COLO668 (cell line): Measurements from ENCODE around the gene GOLGA2.
A peak's percentile ranks its signal among the peaks of the same experiment; 100 is the strongest.
"Not testable (repeated sequence)": the region's sequence is repeated elsewhere in the genome, so short reads cannot be mapped to it uniquely, and the experiment has no call there.

ENCODE experiments used
- DNase-seq: peaks from one replicate; lab custom pipeline; 2025; ENCODE audit not compliant: unreplicated experiment; lab: John Stamatoyannopoulos, UW

The GOLGA2 gene

GRCh38 chr9:128243215-128244018 is 32.4 kb downstream of the GOLGA2 start:
- no peak for DNase-seq

DNA sequence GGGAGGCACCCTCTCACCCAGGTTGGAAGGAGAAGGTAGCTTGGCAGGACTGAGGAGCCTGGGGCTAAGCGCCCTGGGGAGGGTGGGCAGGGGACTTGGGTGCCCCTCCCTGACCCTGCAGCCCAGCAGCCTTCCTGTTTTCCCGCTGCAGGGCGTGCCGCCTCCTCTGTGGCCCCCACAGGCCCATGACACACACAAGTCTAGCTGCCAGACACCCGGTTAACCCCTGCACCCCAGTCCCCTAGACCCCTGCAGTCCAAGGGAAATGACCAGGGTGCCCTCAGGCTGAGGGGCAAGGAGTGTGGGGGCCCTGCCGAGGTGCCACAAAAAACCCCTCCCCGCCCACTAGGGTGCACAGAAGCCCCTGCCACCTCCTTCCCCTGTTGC is 33.0 kb downstream of the GOLGA2 start:
- DNase-seq: no peak

- DNase-seq: no peak
Observed at GRCh38 chr9:128242124-128242523, 33.7 kb downstream of the GOLGA2 start.

GRCh38 chr9:128233817-128234406 is 41.9 kb downstream of the GOLGA2 start:
- DNase-seq: peak; percentile 27

- DNase-seq: no peak
Observed at GRCh38 chr9:128232528-128233428, 43.0 kb downstream of the GOLGA2 start.

- DNase-seq: no peak
Observed at GRCh38 chr9:128231638-128232527, 43.9 kb downstream of the GOLGA2 start.

GRCh38 chr9:128230897-128231296 is 44.9 kb downstream of the GOLGA2 start:
- DNase-seq: not testable (repeated sequence)

DNA sequence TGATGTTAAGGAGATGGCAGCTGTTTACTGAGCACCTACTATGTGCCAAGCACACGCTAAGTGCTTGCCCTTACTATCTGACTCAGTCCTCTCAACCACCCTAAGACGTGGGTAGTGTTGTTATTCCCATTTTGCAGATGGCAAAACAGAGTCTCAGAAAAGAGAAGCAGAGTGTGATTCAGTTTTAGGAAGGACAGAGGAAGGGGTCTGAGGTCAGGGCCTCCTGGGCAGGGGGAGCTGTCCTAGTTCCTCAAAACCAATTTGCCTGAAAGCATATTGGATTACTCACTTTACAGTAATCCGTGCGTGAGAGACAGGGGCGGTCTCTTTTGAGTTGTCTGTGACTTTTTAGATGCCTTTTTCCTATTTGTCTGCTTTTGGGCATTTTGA is 49.4 kb downstream of the GOLGA2 start:
- no peak for DNase-seq

GRCh38 chr9:128225770-128226411 is 49.9 kb downstream of the GOLGA2 start:
- no peak for DNase-seq

DNA sequence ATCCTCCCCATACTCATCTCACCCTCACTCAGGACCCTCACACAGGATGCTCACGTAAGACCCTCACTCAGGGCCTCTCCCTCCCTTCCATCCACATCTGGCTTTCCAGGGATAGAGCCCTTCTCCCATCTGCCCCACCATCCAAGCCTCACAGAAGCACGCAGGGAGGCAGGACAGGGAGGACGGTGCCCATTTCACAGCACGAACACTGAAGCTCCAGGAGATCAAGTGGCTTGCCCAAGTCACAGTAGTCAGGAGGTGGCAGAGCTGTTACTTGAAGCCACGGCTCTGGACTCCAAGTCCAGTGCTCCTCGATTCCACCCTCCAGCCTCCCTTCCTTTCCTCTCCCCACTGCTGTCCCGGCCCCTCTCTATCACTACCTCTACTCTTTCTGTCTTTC is 50.9 kb downstream of the GOLGA2 start:
- DNase-seq: no peak

- no peak for DNase-seq
Observed at GRCh38 chr9:128222880-128223670, 52.7 kb downstream of the GOLGA2 start.

DNA sequence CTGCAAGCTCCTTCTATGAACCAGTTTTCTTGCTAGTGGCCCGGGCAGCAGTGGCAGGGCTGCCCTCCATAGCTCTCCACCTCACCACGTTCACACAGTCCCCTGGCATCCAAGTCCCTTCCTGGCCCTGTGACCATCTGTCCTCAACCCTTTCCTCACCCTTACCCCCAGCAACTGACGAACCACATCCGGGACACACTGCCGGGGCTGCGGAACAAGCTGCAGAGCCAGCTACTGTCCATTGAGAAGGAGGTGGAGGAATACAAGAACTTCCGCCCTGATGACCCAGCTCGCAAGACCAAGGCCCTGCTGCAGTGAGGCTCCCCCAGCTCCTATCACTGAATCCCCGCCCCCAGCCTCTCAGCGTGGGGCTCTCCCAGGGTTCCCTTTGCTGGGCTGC is 53.8 kb downstream of the GOLGA2 start:
- no peak for DNase-seq

GRCh38 chr9:128219831-128220230 is 56.0 kb downstream of the GOLGA2 start:
- no peak for DNase-seq

DNA sequence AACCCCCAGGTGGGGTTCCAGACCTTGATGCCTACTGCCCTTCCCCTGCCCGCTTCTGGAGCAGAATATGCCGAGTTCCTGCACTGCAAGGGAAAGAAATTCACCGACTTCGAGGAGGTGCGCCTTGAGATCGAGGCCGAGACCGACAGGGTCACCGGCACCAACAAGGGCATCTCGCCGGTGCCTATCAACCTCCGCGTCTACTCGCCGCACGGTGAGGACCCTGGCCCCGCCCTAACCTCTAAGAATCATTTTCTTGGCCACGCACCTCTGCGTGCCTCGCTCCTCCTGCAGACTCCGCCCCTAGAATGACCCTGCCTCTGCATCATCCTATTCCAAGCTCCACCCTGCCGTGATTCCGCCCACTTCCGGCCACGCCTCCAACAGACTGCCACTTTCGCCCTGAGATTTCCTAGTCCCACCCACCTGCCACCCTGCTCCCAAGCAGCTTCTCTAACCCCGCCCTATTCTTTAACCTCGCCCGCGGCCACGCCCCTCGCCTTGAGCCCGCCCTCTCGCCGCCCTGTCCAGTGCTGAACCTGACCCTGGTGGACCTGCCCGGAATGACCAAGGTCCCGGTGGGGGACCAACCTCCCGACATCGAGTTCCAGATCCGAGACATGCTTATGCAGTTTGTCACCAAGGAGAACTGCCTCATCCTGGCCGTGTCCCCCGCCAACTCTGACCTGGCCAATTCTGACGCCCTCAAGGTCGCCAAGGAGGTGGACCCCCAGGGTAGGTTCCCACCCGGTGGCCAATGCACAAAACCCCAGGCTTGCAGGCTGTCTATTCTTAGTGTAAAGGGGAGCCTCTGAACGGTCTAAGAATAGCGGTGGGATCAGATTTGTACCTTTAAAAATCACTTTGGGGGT is 57.1 kb downstream of the GOLGA2 start:
- DNase-seq: peak; percentile 29

DNA sequence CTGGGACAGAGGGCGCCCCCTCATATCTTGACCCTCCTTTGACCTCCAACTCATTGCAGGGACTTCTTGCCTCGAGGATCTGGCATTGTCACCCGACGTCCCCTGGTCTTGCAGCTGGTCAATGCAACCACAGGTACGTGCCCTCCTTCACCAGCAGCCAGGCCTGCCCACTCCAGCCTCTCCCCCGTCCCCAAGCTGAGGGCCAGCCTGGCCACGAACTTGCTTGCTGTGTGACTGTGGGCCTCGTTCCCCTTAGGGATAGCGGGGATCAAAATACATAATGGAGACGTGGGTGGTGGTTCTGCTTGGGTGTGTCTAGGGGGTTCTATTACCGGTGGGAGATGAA is 57.7 kb downstream of the GOLGA2 start:
- DNase-seq: no peak

DNA sequence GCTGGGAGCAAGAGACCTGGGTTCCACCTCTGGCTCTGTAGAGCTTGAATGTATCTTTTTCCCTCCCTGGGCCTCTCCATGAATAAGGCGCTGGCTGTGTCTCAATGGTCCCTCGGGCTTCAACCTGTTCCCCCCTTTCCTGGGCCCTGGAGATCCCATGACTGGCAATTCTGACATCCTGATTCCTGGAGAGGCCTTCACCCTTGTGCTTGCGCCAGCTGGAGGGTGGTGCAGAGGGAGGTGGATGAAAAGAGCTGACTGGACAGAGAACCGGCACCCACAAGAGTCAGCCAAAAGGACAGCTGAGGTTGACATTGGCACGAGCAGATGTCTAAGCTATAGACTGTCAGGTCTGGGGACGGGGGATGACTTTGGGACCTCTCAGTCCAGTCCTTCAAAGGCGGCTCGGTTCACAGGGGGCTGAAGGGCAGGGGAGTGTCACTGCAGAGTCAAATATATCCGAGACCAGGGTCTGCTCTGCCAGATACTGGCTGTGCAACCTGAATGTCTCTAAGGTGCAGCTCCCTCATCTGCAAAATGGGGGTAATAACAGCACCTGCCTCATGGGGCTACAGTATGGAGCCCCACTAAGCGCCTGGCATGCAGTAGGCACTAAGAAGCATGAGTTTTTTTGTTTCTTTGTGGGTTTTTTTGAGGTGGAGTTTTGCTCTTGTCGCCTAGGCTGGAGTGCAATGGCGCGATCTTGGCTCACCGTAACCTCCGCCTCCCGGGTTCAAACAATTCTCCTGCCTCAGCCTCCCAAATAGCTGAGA is 58.8 kb downstream of the GOLGA2 start:
- DNase-seq: no peak

DNA sequence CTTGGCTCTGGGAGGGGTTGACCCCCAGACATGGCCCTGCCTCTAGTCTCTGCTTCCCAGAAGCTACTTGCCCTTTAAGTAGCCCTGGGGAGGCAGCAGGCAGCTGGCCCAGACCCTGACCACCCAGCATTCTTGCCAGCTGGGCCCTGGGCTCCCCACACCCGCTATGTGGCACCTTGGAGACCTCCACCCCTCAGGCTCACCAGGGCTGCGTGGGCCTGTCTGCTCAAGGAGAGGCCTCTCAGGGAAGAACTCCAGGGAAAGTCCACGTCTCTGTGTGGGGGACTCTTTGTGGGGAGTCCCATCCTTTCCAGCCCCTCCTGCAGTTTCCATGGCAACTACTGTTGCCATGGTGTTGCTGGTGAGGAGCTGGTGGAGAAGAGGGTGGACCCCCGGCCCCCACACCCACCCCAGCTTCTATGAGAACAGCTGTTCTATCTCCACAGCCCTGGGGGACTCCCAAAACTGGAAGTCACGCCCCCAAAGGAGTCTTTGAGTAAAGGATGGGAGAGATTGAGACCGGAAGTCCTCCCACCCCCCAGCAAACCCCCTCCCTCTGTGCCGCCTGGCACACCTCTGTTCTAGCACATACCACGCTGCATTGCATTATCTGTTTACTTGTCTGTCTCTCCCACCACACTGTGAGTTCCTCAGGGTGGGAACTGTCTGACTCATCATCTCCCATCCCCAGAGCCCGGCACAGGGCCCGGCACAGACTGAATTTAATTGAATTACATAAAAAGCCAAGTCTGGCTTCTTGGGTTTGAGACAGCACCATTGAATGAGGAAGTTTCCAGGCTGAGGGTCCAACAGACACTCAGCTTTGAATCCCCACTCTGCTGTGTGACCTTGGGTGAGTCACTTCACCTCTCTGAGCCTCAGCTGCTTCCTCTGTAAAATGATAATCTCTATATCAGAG is 60.1 kb downstream of the GOLGA2 start:
- DNase-seq: no peak
